ENCODE data around the gene SPRR1A. TPM values are rescaled to one million over a fixed set of nuclear protein-coding genes. Genes with fewer than 3 reads are reported as not detected.

The SPRR1A gene
- total RNA-seq, 1 experiment from 2014 or later = not detected

- intact Hi-C loops (cut with micrococcal nuclease; ENCODE audit: unreplicated experiment) = no loop called here
- in situ Hi-C loops (cut with HindIII; ENCODE audit: low pct_unique_long_range_greater_than_20kb, low sequenced_read_pairs) = no loop called here
- DNase-seq (ENCODE audit: low read depth, low spot score) = no peak
- Histone ChIP-seq H3K27ac (ENCODE audit: low read length) (no peak overlapping the region), H3K4me3 (ENCODE audit: low read depth in 2 of 2, low read length in 2 of 2) (no peak overlapping the region), H3K27me3 (ENCODE audit: control insufficient read depth, insufficient read depth, low read length) (peaks cover 2% of the 10 kb centered on the region), H3K4me1 (ENCODE audit: control insufficient read depth, insufficient read depth, low read length) (no peaks in the 10 kb centered on the region), H3K36me3 (ENCODE audit: control insufficient read depth, insufficient read depth, low read length) (no peaks in the 10 kb centered on the region), H3K9me3 (ENCODE audit: control insufficient read depth, insufficient read depth, low read depth, low read length) (no peaks in the 10 kb centered on the region)
- TF ChIP-seq SIN3A (IDR thresholded peaks at IDR 0.05; ENCODE audit: borderline replicate concordance, insufficient read depth, low read depth, low read length) (no peak), REST (IDR thresholded peaks at IDR 0.05; ENCODE audit: insufficient read depth in 1 of 2, low read depth in 2 of 2, low read length in 1 of 2) (no peak), TCF7L2 (IDR thresholded peaks at IDR 0.05; ENCODE audit: low read depth, low read length) (no peak), CTCF (IDR thresholded peaks at IDR 0.05) (no peak), POLR2AphosphoS5 (IDR thresholded peaks at IDR 0.05; ENCODE audit: low read depth, low read length) (no peak)
- no peak for ATAC-seq
- no TSS peak for BruUV-seq (replicated peaks)
- ChIA-PET POLR2A (no interaction called here), CTCF (no interaction called here)
Measured at GRCh38 chr1:152954436-152954835, 29.4 kb upstream of the SPRR1A start.

- H3K4me1 ChIP-seq (ENCODE audit: control insufficient read depth, insufficient read depth, low read length) = no peaks in the 10 kb centered on the region
- intact Hi-C loops (cut with micrococcal nuclease; ENCODE audit: unreplicated experiment) (no loop called here), in situ Hi-C loops (cut with HindIII; ENCODE audit: low pct_unique_long_range_greater_than_20kb, low sequenced_read_pairs) (no loop called here)
- POLR2A ChIA-PET = no interaction called here
- TF ChIP-seq REST (IDR thresholded peaks at IDR 0.05; ENCODE audit: insufficient read depth in 1 of 2, low read depth in 2 of 2, low read length in 1 of 2) = no peak
- TF ChIP-seq POLR2AphosphoS5 (IDR thresholded peaks at IDR 0.05; ENCODE audit: low read depth, low read length) = no peak
- TF ChIP-seq CTCF (IDR thresholded peaks at IDR 0.05) = no peak
- TF ChIP-seq TCF7L2 (IDR thresholded peaks at IDR 0.05; ENCODE audit: low read depth, low read length) = no peak
- no peak for TF ChIP-seq SIN3A (IDR thresholded peaks at IDR 0.05; ENCODE audit: borderline replicate concordance, insufficient read depth, low read depth, low read length)
- ATAC-seq = no peak
- CTCF ChIA-PET = no interaction called here
- no TSS peak for BruUV-seq (replicated peaks)
- H3K36me3 ChIP-seq (ENCODE audit: control insufficient read depth, insufficient read depth, low read length) = no peaks in the 10 kb centered on the region
- DNase-seq (ENCODE audit: low read depth, low spot score) = no peak
- H3K27me3 ChIP-seq (ENCODE audit: control insufficient read depth, insufficient read depth, low read length) = no peaks in the 10 kb centered on the region; the same call in 1 of the 2 replicates
- no peak overlapping the region for H3K27ac ChIP-seq (ENCODE audit: low read length)
- no peaks in the 10 kb centered on the region for H3K9me3 ChIP-seq (ENCODE audit: control insufficient read depth, insufficient read depth, low read depth, low read length)
- H3K4me3 ChIP-seq (ENCODE audit: low read depth in 2 of 2, low read length in 2 of 2) = no peak overlapping the region
Measured at GRCh38 chr1:152957561-152957960, 26.3 kb upstream of the SPRR1A start.
